Cardiac muscle cell (in vitro differentiated cells and primary cell): Measurements from ENCODE around the gene CCDC33. TPM values are rescaled to one million over a fixed set of nuclear protein-coding genes. Genes with fewer than 3 reads are reported as not detected.
A peak's percentile ranks its signal among the peaks of the same experiment; 100 is the strongest.

Experiments
- DNase-seq, 2 donors: peaks; one replicate each; pipeline versions ENCODE4 v3.0.0 to v3.0.0-alpha.2; 2010 to 2017; ENCODE audit warnings: low read depth in 1 of 2, low spot score in 1 of 2
- H3K27ac ChIP-seq: fragments of 200-600 bp; sonication (generic); 2 replicates; pipeline ENCODE4 v1.5.1; 2016
- H3K27me3 ChIP-seq: fragments of 200-600 bp; sonication (generic); 2 replicates; pipeline ENCODE4 v1.6.0; 2016; ENCODE audit warnings: control low read depth
- H3K36me3 ChIP-seq: fragments of 200-600 bp; sonication (generic); 2 replicates; pipeline ENCODE4 v1.5.1; 2016; ENCODE audit warnings: control low read depth
- H3K4me1 ChIP-seq: fragments of 200-600 bp; sonication (generic); 2 replicates; pipeline ENCODE4 v1.8.1; 2017; ENCODE audit warnings: low read depth, mild to moderate bottlenecking, mixed run types
- H3K4me3 ChIP-seq: fragments of 200-600 bp; sonication (generic); 2 replicates; pipeline ENCODE4 v1.5.1; 2016; ENCODE audit warnings: mild to moderate bottlenecking
- H3K9me3 ChIP-seq: fragments of 200-600 bp; sonication (generic); 2 replicates; pipeline ENCODE4 v1.5.1; 2017; ENCODE audit warnings: low read depth, mild to moderate bottlenecking, control low read depth
- polyA plus RNA-seq: library from polyadenylated mRNA; unstranded; fragments of >200 nt; fragmentation: Nextera tagmentation; extraction: Ambion mirVana; gene quantifications from 2 replicates; pipeline ENCODE4 v1.2.1, GENCODE V29; 2016
- total RNA-seq: library from RNA; depleted of rRNA; stranded (reverse); fragments of >200 nt; gene quantifications from 2 replicates; pipeline ENCODE4 v1.2.3, GENCODE V29; 2016
- TF ChIP-seq, protein P1 (sequence below): IDR thresholded peaks from 2 replicates; pipeline ENCODE4 v1.5.1; 2012; ENCODE audit warnings: low read depth, mild to moderate bottlenecking, low read length

CCDC33 gene
- total and polyA plus RNA-seq, 2 experiments from 2014 or later = 3.1 to 9.5 TPM

- Histone ChIP-seq H3K36me3 (no peaks in the 10 kb centered on the region), H3K4me3 (no peak overlapping the region), H3K27ac (no peak overlapping the region), H3K4me1 (no peaks in the 10 kb centered on the region), H3K9me3 (no peaks in the 10 kb centered on the region), H3K27me3 (no peaks in the 10 kb centered on the region)
- TF ChIP-seq, protein P1, sequence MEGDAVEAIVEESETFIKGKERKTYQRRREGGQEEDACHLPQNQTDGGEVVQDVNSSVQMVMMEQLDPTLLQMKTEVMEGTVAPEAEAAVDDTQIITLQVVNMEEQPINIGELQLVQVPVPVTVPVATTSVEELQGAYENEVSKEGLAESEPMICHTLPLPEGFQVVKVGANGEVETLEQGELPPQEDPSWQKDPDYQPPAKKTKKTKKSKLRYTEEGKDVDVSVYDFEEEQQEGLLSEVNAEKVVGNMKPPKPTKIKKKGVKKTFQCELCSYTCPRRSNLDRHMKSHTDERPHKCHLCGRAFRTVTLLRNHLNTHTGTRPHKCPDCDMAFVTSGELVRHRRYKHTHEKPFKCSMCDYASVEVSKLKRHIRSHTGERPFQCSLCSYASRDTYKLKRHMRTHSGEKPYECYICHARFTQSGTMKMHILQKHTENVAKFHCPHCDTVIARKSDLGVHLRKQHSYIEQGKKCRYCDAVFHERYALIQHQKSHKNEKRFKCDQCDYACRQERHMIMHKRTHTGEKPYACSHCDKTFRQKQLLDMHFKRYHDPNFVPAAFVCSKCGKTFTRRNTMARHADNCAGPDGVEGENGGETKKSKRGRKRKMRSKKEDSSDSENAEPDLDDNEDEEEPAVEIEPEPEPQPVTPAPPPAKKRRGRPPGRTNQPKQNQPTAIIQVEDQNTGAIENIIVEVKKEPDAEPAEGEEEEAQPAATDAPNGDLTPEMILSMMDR = no peak
- DNase-seq = no peak
These were observed 15.1 kb downstream of the CCDC33 start for GRCh38 chr15:74251131-74251811.

- no peaks in the 10 kb centered on the region for H3K4me1 ChIP-seq
- no peaks in the 10 kb centered on the region for H3K9me3 ChIP-seq
- H3K27me3 ChIP-seq = no peaks in the 10 kb centered on the region
- no peak overlapping the region for H3K27ac ChIP-seq
- no peaks in the 10 kb centered on the region for H3K36me3 ChIP-seq
- H3K4me3 ChIP-seq = no peak overlapping the region
- peak in 1 of 2 donors; percentile 47 for DNase-seq
- TF ChIP-seq, protein P1 = no peak
These were observed 16.2 kb downstream of the CCDC33 start for GRCh38 chr15:74252291-74252690.

DNA sequence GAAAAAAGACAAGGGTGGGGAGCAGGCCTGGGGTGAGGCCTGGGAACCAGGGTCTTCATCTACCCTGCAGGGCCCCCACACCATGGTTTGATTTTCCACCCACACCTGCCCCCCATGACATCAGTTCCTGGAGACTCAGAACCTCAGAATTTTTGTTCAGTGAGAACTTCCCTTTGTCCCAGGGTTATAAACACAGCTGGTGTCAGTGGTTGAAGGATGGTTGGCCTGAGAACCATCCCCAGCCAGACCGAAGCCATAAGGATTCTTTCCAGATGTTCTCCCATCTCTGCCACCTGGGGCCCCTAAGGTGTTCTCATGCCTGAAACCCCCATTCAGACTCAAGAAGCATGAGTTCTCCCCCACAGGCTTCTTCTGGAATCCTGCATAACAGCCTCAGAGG lies 16.6 kb downstream of the CCDC33 start:
- TF ChIP-seq, protein P1 = no peak
- Histone ChIP-seq H3K27ac (no peak overlapping the region), H3K4me3 (no peak overlapping the region)

GRCh38 chr15:74253211-74253921 lies 17.2 kb downstream of the CCDC33 start:
- Histone ChIP-seq H3K27ac (no peak overlapping the region), H3K4me3 (no peak overlapping the region), H3K9me3 (no peaks in the 10 kb centered on the region), H3K4me1 (peaks cover 4% of the 10 kb centered on the region), H3K27me3 (no peaks in the 10 kb centered on the region), H3K36me3 (no peaks in the 10 kb centered on the region)
- no peak for DNase-seq
- TF ChIP-seq, protein P1 = no peak

More for the DNA sequence above, 16.6 kb downstream of the CCDC33 start:
- Histone ChIP-seq H3K27me3 (no peaks in the 10 kb centered on the region), H3K4me1 (no peaks in the 10 kb centered on the region), H3K36me3 (no peaks in the 10 kb centered on the region), H3K9me3 (no peaks in the 10 kb centered on the region)
- DNase-seq = no peak

DNA sequence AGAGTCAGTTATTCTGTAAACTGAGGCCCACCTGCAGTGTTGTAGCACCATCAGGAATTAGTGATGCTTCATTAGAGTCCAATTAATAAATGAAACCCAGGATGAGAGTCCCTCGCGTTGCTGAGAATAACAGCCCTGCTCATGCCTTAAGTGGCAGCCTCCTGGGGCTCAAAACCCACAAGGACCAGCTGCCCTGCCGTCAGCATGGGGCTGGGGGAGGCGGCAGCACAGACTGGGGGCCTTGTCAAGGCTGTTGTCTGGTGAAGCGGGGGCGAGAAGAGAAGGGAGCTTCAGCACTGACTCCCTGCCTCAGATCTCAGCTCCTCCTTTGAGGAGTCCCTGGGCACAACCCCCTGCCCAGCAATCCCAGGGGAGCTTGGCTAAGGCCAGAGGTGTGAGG lies 21.0 kb downstream of the CCDC33 start:
- TF ChIP-seq, protein P1 = no peak
- H3K4me1 ChIP-seq = peaks cover 22% of the 10 kb centered on the region
- H3K27me3 ChIP-seq = no peaks in the 10 kb centered on the region
- H3K4me3 ChIP-seq = no peak overlapping the region
- no peaks in the 10 kb centered on the region for H3K36me3 ChIP-seq
- no peak overlapping the region for H3K27ac ChIP-seq
- no peaks in the 10 kb centered on the region for H3K9me3 ChIP-seq
- DNase-seq = no peak
